SK-N-DZ (cell line): ENCODE measurements around the gene RASAL2. TPM values are rescaled to one million over a fixed set of nuclear protein-coding genes. Genes with fewer than 3 reads are reported as not detected.
A peak's percentile ranks its signal among the peaks of the same experiment; 100 is the strongest.

Source experiments
- DNase-seq: peaks from one replicate; pipeline ENCODE4 v3.0.0-alpha.2; 2015; ENCODE audit warnings: low spot score
- polyA plus RNA-seq, 2 experiments: library from polyadenylated mRNA; depleted of rRNA; stranded (reverse); fragments of >200 nt; gene quantifications; 2 replicates each; pipeline ENCODE4 v1.2.3, GENCODE V29; 2014

RASAL2 gene
- polyA plus RNA-seq (2014; cell fraction: cytosol; rRNA removed): 5.2 and 6.4 TPM in 2 replicates
- polyA plus RNA-seq (2014; cell fraction: nucleus; rRNA removed): 10.4 and 14.1 TPM in 2 replicates

DNA sequence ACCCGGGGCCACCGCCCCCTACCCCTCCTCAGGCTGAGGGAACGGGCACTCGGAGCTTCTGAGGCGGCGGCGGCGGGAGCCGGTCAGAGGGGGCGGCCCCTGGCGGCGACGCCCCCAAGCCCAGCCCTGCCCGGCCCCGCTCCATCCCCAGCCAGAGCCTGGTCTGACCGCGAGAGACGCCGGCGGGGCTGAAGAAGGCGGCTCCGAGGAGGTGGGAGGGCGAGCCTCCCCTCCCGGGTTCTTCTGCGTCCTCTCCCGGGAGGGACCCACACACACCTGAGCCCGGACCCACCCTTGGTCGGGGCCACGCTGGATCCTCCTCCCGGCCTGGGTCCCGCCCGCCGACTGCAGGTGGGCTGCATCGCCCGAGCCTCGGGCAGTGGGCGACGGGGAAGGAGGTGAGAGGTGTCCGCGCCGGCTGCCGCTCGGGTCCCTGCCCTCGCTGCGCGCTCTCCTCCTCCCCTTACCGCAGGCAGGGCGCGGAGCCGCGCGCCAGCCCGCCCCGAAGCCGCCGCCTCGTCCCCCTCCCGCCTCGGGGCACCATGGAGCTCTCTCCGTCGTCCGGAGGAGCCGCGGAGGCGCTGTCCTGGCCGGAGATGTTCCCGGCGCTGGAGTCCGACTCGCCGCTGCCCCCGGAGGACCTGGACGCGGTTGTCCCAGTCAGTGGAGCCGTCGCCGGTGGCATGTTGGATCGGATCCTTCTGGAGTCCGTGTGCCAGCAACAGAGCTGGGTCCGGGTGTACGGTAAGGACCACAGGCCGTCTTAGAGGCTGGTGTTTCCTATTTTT, at the start of gene RASAL2:
Gene RASAL2, plus strand, starts transcription at position 154 of the 788 bp plus-strand sequence. Its CDS starts 389 bp downstream, at position 543.
- peak; percentile 76 for DNase-seq

DNA sequence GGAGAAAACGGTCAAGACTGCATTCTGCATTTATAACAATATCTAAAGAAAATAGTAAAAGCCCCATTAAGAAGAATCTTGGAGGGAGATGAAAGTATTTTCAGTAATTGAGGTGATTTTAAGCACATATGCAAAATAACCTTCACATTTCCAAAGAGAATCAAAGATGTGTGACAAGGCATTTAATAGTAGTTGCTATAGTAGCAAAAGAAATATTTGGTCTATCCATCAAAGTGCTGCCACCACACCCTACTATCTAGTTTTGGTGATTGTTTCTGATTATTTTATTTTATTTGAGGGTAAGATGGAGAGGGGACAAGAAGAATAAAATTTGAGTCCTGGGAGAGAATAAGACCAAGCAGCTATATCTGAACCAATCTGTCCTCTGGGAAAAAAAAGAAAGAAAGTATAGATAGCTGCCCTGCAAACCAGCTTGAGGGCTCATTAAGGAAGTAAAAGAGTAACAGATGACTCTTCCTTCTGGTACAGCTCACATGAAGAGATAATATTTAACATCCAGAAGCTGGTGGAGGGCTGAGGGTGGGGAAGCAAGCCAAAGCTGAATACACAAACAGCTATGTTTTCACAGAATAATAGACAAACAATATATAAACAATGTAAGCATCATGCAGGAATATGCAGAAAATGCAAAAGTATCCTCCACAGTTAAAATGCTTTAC, 47.2 kb upstream of the RASAL2 start:
- no peak for DNase-seq

- no peak for DNase-seq
These were observed 46.4 kb upstream of the RASAL2 start for GRCh38 chr1:178047403-178048093.

DNA sequence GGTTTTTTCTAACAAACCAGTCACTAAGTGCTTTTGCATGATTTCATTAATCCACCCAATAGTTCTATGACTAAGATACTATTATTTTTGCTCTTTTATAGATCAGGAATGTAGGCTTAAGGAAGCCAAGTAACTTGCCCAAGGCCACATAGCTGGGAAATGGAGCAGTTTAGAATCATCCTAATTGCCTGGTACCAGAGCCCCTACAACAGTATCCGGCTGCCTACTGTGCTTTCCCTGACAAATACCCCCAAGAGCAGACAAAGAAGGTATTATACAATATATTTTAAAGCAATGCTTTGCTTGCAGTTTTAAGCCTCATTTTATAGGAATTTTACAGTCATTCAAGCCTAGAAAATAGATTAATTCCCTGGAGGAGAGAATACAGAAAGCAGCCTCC, 45.5 kb upstream of the RASAL2 start:
- DNase-seq: no peak

DNA sequence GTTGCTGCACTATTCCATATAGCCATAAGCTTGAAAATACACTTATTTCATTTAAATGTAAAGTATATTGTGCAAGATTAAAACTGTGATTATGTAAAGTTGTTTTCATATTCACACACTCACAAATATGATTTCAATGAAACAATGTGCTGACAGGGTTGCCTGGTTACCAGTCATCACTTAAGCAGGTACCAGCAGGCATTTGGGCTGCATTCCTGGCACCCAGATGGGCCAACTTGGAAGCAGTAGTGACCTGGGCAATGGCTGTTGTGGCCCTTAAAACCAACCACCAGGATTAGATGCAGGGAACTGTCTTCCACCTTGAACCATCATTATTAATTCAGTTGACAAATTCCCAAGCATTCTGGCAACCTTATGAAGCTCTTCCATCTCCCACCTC, 45.0 kb upstream of the RASAL2 start:
- DNase-seq: no peak

DNA sequence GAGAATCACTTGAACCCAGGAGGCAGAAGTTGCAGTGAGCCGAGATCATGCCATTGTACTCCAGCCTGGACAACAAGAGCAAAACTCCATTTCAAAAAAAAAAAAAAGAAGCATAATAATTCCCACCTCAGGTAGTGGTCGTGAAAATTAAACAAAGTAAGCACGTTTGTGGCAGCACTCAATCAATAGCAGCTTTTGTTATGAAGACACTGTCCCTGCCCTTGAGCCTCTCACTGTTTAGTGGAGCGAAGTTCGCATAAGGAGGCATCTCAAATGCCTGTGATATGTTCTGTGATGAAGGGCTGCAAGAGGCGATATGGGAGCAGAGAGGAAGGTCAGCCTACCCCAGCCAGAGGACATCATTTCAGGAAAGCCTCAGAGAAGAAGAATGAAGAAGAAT, 43.8 kb upstream of the RASAL2 start:
- DNase-seq: no peak

DNA sequence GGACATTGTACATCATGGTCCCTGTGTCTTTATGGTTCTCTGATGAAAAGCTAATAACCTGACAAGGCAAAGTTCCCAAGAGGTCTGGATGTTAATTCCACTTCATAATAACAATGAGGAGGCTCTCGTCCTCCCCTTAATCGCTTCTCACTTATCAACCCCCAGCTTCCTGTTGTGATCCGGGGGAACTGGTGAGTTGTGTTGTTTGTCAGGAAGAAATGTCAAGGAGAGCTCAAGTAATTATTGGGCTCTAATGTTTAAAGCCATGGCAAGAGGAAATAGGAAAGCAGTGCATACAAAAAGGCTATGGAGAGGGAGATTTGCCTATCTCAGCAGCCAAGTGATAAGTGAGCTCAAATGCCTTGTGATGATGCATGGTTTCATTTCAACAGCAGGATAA, 42.8 kb upstream of the RASAL2 start:
- DNase-seq: no peak

DNA sequence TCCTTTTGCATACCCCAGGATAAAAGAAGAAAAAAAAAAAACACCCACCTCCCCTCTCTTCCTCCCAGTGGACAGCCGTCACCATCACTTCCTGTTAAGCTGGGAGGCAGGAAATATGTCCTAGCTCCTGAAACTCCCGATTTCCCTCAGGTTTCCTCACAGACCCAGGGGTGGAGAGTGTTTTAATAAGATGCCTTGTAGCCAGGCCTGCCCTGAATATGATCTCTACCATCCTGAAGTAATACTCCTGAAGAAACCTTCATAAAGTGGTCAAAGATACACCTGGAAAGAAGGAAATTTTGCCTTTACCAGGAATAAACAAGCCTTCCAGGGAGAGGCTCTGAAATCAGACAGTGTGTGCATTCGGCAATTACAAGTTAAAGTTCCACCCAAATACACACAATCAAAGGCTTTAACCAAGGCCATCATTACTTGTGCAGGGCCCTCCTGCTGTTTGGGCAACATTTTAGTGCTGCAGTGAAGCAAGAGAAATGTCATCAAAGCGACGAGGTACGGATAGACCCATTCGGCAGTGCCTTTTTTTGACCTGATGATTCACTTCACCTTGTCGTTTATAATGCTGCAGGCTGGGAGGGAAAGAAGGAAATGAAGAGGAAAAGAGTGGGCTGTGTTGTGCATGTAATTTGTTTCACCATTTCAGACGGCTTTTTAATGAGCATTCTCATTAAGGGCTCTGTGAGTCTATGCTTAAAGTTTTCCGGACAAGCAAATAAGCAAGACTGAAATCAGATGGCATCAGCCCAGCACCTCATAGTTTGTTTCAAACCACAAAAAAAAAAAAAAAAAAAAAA, 41.0 kb upstream of the RASAL2 start:
- no peak for DNase-seq

GRCh38 chr1:178055093-178055492, 38.8 kb upstream of the RASAL2 start:
- peak; percentile 37 for DNase-seq

DNA sequence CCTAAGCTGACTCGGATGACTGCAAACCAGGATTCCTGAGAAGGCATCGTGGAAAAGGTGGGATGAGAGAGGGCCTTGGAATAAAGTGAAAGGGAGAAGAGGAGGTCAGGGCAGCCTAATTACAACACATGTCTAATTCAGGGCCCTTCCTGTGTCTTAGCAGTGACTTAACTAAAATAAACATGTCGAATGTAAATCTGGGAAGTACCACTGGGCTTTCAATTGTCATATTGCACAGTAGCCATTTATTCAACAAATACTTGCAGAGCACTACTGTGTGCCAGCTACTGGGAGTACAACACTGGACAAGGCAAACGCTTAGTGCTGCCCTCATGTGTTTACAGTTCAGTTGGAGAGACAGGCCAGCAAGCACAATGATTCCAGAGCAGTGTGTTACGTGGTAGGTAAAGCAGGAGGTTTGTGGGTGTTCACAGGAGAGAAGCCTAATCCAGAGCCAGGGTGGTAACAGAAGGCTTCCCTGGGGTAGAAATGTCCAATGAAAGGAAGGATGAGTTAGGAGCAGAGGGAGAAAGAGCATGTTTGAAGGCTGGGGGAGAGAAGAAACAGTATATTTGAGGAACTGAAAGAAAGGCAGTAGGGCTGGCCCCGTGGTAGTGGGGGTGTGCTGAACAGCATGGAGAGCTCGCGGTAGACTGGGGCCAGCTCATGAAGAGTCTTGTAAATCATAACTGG, 38.0 kb upstream of the RASAL2 start:
- no peak for DNase-seq

GRCh38 chr1:178057141-178057765, 36.7 kb upstream of the RASAL2 start:
- no peak for DNase-seq

- DNase-seq: no peak
These were observed 35.9 kb upstream of the RASAL2 start for GRCh38 chr1:178057912-178058534.

GRCh38 chr1:178060789-178061556, 32.9 kb upstream of the RASAL2 start:
- DNase-seq: no peak

GRCh38 chr1:178061620-178062019, 32.3 kb upstream of the RASAL2 start:
- no peak for DNase-seq

DNA sequence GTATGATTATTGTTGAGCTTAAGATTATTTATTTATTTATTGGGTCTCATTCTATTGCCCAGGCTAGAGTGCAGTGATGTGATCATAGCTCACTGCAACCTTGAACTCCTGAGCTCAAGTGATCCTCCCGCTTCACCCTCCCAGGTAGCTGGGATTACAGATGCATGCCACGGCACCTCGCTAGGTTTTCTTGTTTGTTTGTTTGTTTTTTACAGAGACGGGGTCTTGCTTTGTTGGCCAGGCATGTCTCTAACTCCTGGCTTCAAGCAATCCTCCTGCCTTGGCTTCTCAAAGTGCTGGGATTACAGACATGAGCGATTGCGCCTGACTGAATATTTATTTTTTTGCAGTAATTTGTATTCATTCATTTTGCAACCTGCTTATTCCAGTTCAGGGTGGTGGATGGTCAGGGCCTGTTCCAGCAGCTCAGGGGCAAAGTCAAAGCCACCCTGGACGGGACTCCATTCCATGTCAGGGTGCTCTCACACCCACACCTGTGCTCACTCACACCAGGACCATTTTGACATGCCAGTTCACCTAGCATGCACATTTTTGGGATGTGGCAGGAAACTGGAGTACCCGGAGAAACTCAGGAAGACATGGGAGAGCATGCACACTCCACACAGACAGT, 29.6 kb upstream of the RASAL2 start:
- DNase-seq: no peak

DNA sequence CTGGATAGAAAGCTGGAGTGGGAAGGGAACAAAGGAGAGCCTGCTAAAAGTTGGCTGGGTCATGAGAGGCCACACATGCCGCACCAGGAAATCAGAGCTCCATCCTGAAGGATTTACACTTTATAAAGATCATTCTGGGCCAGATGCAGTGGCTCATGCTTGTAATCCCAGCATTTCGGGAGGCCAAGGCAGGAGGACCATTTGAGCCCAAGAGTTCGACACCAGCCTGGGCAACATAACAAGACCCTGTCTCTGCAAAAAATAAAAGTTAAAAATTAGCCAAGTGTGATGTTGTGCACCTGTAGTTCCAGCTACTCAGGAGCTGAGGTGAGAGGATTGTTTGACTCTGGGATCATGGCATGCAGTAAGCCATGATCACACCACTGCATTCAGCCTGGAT, 28.7 kb upstream of the RASAL2 start:
- no peak for DNase-seq

DNA sequence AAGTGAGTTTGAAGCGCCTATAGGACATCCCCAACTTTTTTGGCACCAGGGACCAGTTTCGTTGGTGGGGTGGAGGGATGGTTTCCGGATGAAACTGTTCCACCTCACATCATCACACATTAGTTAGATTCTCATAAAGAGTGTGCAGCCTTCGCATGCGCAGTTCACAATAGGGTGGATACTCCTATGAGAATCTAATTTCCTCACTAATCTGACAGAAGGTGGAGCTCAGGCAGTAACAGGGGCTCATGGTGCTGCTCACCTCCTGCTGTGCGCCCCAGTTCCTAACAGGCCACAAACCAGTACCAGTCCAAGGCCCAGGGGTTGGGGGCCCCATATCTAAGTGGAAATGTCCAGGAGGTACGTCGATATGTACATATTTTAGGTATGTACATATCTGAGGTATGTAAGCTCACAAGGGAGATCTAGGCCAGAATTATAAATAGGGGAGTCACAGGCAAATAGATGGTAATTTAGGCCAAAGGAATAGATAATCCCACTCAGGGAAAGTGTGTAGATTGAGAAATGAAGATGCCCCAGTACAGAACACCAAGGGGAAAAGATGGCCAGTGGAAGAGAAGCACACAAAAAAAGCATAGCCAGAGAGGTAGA, 27.5 kb upstream of the RASAL2 start:
- no peak for DNase-seq

DNA sequence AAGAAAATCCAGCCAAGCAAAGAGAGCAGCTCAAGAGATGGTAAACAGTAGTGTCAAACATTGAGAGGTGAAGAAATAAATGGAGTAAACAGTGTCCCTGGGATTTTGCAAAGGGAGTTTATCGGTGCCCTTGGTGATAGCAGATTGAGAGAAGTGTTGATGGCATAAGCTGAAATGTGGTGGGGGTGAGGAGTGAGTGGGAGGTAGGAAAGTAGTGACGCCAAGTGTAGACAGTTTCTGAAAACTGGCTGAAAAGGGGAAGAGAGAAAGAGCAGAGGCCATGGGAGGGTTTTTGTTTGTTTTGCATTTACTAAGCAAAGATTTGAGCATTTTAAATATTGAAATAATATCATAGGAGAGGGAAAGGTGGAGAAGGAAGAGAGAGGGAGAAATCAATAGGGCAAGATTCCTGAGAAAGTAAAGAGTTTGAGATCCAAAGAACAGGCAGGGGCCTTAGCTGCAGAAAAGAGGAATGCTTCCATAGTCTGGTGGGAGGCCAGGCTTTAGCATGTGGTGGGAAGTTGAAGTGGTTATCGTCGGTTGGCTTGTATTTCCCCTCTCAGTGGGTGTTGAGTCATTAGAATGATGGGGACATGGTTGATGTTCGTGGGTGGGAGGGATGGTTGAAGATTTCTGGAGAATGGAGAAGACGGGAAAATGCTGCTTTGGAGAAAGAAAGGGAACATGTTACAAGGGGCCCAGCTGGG, 26.8 kb upstream of the RASAL2 start:
- no peak for DNase-seq
